Type B pancreatic cell (in vitro differentiated cells): Measurements from ENCODE around the gene DOK3. TPM values are rescaled to one million over a fixed set of nuclear protein-coding genes. Genes with fewer than 3 reads are reported as not detected.
A peak's percentile ranks its signal among the peaks of the same experiment; 100 is the strongest.

Experiments used
- DNase-seq: peaks from one replicate; pipeline ENCODE4 v3.0.0; 2021; ENCODE audit warnings: mixed read lengths; ENCODE audit not compliant: unreplicated experiment; ENCODE audit errors: extremely low spot score
- H3K27ac Mint-ChIP-seq: 2 replicates; pipeline ENCODE4 v1.8.0; 2021; ENCODE audit warnings: mild to moderate bottlenecking, mixed read lengths
- H3K27me3 Mint-ChIP-seq: 2 replicates; pipeline ENCODE4 v1.8.0; 2021; ENCODE audit warnings: mixed read lengths
- H3K36me3 Mint-ChIP-seq: 2 replicates; pipeline ENCODE4 v1.8.0; 2021; ENCODE audit warnings: mixed read lengths
- H3K4me1 Mint-ChIP-seq: one replicate; pipeline ENCODE4 v1.8.0; 2021; ENCODE audit warnings: mixed read lengths; ENCODE audit not compliant: unreplicated experiment
- H3K4me3 Mint-ChIP-seq: 2 replicates; pipeline ENCODE4 v1.8.0; 2021; ENCODE audit warnings: mild to moderate bottlenecking, mixed read lengths
- H3K9me3 Mint-ChIP-seq: 2 replicates; pipeline ENCODE4 v1.8.0; 2021; ENCODE audit warnings: mixed read lengths
- total RNA-seq: library from RNA; stranded (reverse); gene quantifications from 2 replicates; pipeline ENCODE4 v1.2.1, GENCODE V29; 2021; ENCODE audit warnings: low replicate concordance
- TF ChIP-seq, protein P1 (sequence below): fragments of 200-600 bp; sonication (generic); conservative IDR thresholded peaks from 2 replicates; pipeline ENCODE4 v1.5.0; 2021; ENCODE audit warnings: antibody characterized with exemption, mild to moderate bottlenecking

The DOK3 gene
- total RNA-seq, 1 donor from 2014 or later = 6.9 TPM

- H3K36me3 Mint-ChIP-seq = peaks cover 10% of the 10 kb centered on the region
- no peak for DNase-seq
- peaks cover 24% of the 10 kb centered on the region for H3K4me1 Mint-ChIP-seq
- H3K27ac Mint-ChIP-seq = peak overlapping the region; percentile 94
- no peaks in the 10 kb centered on the region for H3K9me3 Mint-ChIP-seq
- TF ChIP-seq, protein P1, sequence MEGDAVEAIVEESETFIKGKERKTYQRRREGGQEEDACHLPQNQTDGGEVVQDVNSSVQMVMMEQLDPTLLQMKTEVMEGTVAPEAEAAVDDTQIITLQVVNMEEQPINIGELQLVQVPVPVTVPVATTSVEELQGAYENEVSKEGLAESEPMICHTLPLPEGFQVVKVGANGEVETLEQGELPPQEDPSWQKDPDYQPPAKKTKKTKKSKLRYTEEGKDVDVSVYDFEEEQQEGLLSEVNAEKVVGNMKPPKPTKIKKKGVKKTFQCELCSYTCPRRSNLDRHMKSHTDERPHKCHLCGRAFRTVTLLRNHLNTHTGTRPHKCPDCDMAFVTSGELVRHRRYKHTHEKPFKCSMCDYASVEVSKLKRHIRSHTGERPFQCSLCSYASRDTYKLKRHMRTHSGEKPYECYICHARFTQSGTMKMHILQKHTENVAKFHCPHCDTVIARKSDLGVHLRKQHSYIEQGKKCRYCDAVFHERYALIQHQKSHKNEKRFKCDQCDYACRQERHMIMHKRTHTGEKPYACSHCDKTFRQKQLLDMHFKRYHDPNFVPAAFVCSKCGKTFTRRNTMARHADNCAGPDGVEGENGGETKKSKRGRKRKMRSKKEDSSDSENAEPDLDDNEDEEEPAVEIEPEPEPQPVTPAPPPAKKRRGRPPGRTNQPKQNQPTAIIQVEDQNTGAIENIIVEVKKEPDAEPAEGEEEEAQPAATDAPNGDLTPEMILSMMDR = no peak
- peak overlapping the region; percentile 86 for H3K4me3 Mint-ChIP-seq
- H3K27me3 Mint-ChIP-seq = peaks cover 5% of the 10 kb centered on the region
These were observed 51.6 kb downstream of the DOK3 start for GRCh38 chr5:177457852-177458681.

- peaks cover 26% of the 10 kb centered on the region for H3K4me1 Mint-ChIP-seq
- TF ChIP-seq, protein P1 = peak; percentile 79
- H3K27ac Mint-ChIP-seq = peak overlapping the region; percentile 94
- peak overlapping the region; percentile 86 for H3K4me3 Mint-ChIP-seq
- H3K36me3 Mint-ChIP-seq = peaks cover 10% of the 10 kb centered on the region
- DNase-seq = peak; percentile 87
- H3K27me3 Mint-ChIP-seq = peaks cover 8% of the 10 kb centered on the region
- no peaks in the 10 kb centered on the region for H3K9me3 Mint-ChIP-seq
These were observed 52.4 kb downstream of the DOK3 start for GRCh38 chr5:177456976-177457851.

DNA sequence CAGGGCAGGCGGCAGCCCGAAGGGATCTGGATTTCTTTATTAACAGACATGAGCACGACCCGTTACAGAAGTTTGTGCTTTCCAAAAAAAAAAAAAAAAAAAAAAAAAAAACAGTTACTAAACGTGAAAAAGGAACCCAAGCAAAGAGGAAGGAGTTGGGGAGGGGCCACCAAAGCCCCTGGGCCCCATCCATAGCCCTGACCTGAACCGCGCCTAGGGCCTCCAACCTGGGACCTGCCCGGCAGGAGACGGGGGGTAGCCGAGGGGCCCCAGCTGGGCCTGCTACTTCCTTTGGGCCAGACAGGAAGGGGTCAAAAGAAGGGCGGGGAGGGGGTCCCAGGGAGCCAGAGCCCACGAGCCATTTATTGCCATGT, 53.0 kb downstream of the DOK3 start:
- peaks cover 8% of the 10 kb centered on the region for H3K36me3 Mint-ChIP-seq
- peaks cover 28% of the 10 kb centered on the region for H3K4me1 Mint-ChIP-seq
- TF ChIP-seq, protein P1 = peak; percentile 51
- peaks cover 12% of the 10 kb centered on the region for H3K27me3 Mint-ChIP-seq
- H3K4me3 Mint-ChIP-seq = peak overlapping the region; percentile 87
- no peaks in the 10 kb centered on the region for H3K9me3 Mint-ChIP-seq
- DNase-seq = no peak
- H3K27ac Mint-ChIP-seq = peak overlapping the region; percentile 89

GRCh38 chr5:177455661-177456590, 53.7 kb downstream of the DOK3 start:
- peaks cover 12% of the 10 kb centered on the region for H3K27me3 Mint-ChIP-seq
- H3K4me3 Mint-ChIP-seq = peak overlapping the region; percentile 87
- TF ChIP-seq, protein P1 = peak; percentile 97
- peak overlapping the region; percentile 89 for H3K27ac Mint-ChIP-seq
- peaks cover 5% of the 10 kb centered on the region for H3K36me3 Mint-ChIP-seq
- peaks cover 24% of the 10 kb centered on the region for H3K4me1 Mint-ChIP-seq
- DNase-seq = peak; percentile 93
- H3K9me3 Mint-ChIP-seq = no peaks in the 10 kb centered on the region

GRCh38 chr5:177455036-177455660, 54.5 kb downstream of the DOK3 start:
- H3K27ac Mint-ChIP-seq = no peak overlapping the region

More at GRCh38 chr5:177455036-177455660, 54.5 kb downstream of the DOK3 start:
- DNase-seq = peak; percentile 95
- Mint-ChIP-seq H3K4me3 (peak overlapping the region; percentile 87), H3K36me3 (peaks cover 5% of the 10 kb centered on the region), H3K9me3 (no peaks in the 10 kb centered on the region), H3K27me3 (peaks cover 12% of the 10 kb centered on the region), H3K4me1 (peaks cover 24% of the 10 kb centered on the region)
- TF ChIP-seq, protein P1 = peak; percentile 90
